Measurements from ENCODE around the gene RBBP8NL. TPM values are rescaled to one million over a fixed set of nuclear protein-coding genes. Genes with fewer than 3 reads are reported as not detected.
A peak's percentile ranks its signal among the peaks of the same experiment; 100 is the strongest.

Gene RBBP8NL
- total and polyA plus RNA-seq, 2 experiments from 2014 or later: 0.10 to 1.1 TPM

DNA sequence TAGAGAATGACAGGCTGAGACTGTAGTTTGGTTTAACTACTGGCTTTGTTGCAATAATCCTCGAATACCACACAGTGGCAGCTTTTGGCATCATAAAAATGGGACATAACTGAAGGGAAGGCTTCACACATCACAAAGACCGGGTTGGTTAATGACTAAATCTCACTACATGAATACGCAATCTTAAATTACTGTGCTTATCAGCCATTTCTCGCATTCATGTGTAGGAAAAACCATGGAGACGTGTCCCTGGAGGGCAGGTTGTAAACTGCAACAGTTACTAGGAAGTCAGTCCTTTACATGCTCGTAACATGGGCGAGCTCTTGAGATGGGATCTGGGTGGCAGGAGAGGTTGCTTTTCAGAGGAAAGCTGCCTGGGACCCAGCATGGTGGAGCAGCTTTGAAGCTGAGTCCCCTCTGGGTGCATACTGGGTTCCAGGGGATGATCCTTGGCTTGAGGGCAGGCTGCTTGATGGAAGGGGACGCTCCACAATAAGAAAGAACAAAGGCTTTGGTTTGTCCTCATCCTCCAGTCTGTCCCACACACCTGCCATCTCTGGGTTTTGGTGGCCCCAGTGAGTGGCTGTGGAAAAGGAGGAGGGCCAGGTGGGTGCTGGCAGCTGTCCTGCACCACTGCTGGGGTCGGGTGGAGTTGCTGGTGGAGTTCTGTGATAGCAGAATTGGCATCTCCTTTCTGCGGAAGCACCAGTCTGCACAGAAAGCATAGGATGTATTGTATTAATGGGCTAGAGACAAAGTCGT lies 38.3 kb downstream of the RBBP8NL start:
- H3K4me3 Mint-ChIP-seq: peak overlapping the region; percentile 97
- peaks cover 43% of the 10 kb centered on the region for H3K36me3 Mint-ChIP-seq (ENCODE audit: low read depth)
- peak overlapping the region; percentile 72 for H3K27ac ChIP-seq (ENCODE audit: low read depth)
- H3K9me2 ChIP-seq (ENCODE audit: insufficient read depth): no peaks in the 10 kb centered on the region
- peaks cover 30% of the 10 kb centered on the region for H3K27me3 Mint-ChIP-seq (ENCODE audit: insufficient read depth, low read depth, poor library complexity)
- H3K4me3 ChIP-seq: peak overlapping the region; percentile 100; the same call in 1 of the 2 replicates
- ATAC-seq (no peak), DNase-seq (ENCODE audit: low spot score) (no peak)
- no peaks in the 10 kb centered on the region for H3K9me3 Mint-ChIP-seq
- peaks cover 23% of the 10 kb centered on the region for H4K20me1 ChIP-seq (replicated peaks; ENCODE audit: insufficient read depth)
- peaks cover 39% of the 10 kb centered on the region for H3K79me2 ChIP-seq (replicated peaks; ENCODE audit: insufficient read depth)
- H2AFZ ChIP-seq: no peak overlapping the region
- H3K4me2 ChIP-seq: no peak overlapping the region
- no peaks in the 10 kb centered on the region for H3K27me3 ChIP-seq (ENCODE audit: insufficient read depth)
- H3K27ac Mint-ChIP-seq: no peak overlapping the region
- H3K4me1 ChIP-seq (ENCODE audit: insufficient read depth): peaks cover 11% of the 10 kb centered on the region
- peaks cover 47% of the 10 kb centered on the region for H3F3A ChIP-seq (replicated peaks; ENCODE audit: low read depth)
- peaks cover 28% of the 10 kb centered on the region for H3K4me1 Mint-ChIP-seq
- TF ChIP-seq, protein P1, sequence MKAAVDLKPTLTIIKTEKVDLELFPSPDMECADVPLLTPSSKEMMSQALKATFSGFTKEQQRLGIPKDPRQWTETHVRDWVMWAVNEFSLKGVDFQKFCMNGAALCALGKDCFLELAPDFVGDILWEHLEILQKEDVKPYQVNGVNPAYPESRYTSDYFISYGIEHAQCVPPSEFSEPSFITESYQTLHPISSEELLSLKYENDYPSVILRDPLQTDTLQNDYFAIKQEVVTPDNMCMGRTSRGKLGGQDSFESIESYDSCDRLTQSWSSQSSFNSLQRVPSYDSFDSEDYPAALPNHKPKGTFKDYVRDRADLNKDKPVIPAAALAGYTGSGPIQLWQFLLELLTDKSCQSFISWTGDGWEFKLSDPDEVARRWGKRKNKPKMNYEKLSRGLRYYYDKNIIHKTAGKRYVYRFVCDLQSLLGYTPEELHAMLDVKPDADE (IDR thresholded peaks at IDR 0.05): no peak
- peak in 1 of 2 experiments; percentile 34; a peak in 2 of 4 replicates for TF ChIP-seq CTCF (conservative IDR thresholded peaks at IDR 0.05; ENCODE audit: low read depth in 2 of 2)
- H3K36me3 ChIP-seq (ENCODE audit: insufficient read depth): peaks cover 11% of the 10 kb centered on the region

DNA sequence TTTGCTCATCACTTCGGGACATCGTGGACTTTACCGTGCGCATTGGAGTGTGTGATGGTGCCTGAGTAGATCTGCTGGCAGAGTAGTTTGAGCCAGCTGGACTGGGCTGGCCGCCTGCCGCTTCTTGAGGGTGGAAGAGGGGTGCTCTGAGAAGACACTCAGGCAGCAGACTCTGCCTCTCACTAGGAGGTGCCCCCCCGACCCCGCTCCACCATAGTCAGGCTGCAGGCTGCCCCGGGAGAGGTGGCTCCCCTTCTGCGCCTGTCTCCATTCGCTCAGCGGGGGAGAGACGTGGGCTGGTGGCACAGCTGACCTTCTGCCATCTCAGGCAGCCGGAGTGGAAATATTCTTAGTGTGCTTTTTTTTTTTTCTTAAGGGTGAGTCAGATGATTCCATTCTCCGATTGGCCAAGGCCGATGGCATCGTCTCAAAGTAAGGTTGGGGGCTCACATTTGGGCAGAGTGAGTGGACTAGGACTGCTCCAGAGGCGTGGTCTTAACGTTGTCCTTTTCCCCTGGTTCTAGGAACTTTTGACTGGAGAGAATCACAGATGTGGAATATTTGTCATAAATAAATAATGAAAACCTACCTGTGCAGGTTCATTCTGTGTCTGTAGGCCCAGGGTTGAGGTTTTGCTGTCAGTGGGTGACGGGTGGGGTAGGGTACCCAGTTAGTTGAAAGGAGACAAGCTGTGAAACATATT lies 39.3 kb downstream of the RBBP8NL start:
- Mint-ChIP-seq H3K4me1 (peaks cover 32% of the 10 kb centered on the region), H3K27me3 (ENCODE audit: insufficient read depth, low read depth, poor library complexity) (peaks cover 33% of the 10 kb centered on the region)
- H4K20me1 ChIP-seq (replicated peaks; ENCODE audit: insufficient read depth): peaks cover 23% of the 10 kb centered on the region

More for the DNA sequence above, 39.3 kb downstream of the RBBP8NL start:
- Histone ChIP-seq H3K4me3 (peak overlapping the region; percentile 100), H3K36me3 (ENCODE audit: insufficient read depth) (peaks cover 11% of the 10 kb centered on the region), H3K79me2 (replicated peaks; ENCODE audit: insufficient read depth) (peaks cover 43% of the 10 kb centered on the region), H3K4me2 (peak overlapping the region; percentile 100), H2AFZ (no peak overlapping the region), H3K27me3 (ENCODE audit: insufficient read depth) (no peaks in the 10 kb centered on the region), H3K9me2 (ENCODE audit: insufficient read depth) (no peaks in the 10 kb centered on the region), H3F3A (replicated peaks; ENCODE audit: low read depth) (peaks cover 52% of the 10 kb centered on the region), H3K27ac (ENCODE audit: low read depth) (peak overlapping the region; percentile 84), H3K4me1 (ENCODE audit: insufficient read depth) (peaks cover 11% of the 10 kb centered on the region)
- Mint-ChIP-seq H3K27ac (peak overlapping the region; percentile 95), H3K9me3 (no peaks in the 10 kb centered on the region), H3K36me3 (ENCODE audit: low read depth) (peaks cover 43% of the 10 kb centered on the region), H3K4me3 (peak overlapping the region; percentile 97)
- no peak for TF ChIP-seq ZNF331 (CRISPR knock-in tag; IDR thresholded peaks at IDR 0.05; ENCODE audit: low read depth)
- TF ChIP-seq, protein P1 (IDR thresholded peaks at IDR 0.05): no peak
- no peak for TF ChIP-seq ZNF114 (CRISPR knock-in tag; IDR thresholded peaks at IDR 0.05)
- TF ChIP-seq POLR2AphosphoS5 (IDR thresholded peaks at IDR 0.05; ENCODE audit: low read depth): peak; percentile 3; the same call in 1 of the 2 replicates
- TF ChIP-seq CTCF (conservative IDR thresholded peaks at IDR 0.05; ENCODE audit: low read depth in 2 of 2): no peak
- DNase-seq (ENCODE audit: low spot score): no peak
- no peak for ATAC-seq

Measured in GM23338 (cell line).